DMS153 treated with DMSO at 0.1 percent for 48 hours (cell line): Measurements from ENCODE around the gene CNTNAP2.
"Not testable (repeated sequence)": the region's sequence is repeated elsewhere in the genome, so short reads cannot be mapped to it uniquely, and the experiment has no call there.

ENCODE experiments used
- DNase-seq: peaks from one replicate; lab custom pipeline; 2025; ENCODE audit not compliant: unreplicated experiment; lab: John Stamatoyannopoulos, UW

Gene CNTNAP2

GRCh38 chr7:147070886-147071285, 954.3 kb downstream of the CNTNAP2 start:
- DNase-seq, result no peak

DNA sequence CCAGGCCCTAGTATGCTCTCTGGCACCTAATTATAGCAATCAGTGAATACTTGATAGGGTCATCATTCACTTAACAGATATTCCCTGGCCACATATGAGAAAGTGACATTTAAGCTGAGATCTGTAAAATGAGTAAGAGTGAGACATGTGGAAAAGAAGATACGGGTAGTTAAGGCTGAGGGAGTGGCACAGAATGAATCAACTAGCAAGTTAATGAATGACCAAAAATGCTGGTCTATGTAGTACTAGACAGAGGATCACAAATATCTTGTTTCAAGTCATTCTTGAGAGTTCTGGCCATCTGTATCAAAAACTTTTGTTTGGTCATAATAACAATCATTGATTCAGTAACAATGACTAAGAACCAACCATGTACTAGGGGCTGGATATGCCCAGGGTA, 954.9 kb downstream of the CNTNAP2 start:
- DNase-seq, result no peak

GRCh38 chr7:147078312-147078711, 961.7 kb downstream of the CNTNAP2 start:
- DNase-seq, result no peak

DNA sequence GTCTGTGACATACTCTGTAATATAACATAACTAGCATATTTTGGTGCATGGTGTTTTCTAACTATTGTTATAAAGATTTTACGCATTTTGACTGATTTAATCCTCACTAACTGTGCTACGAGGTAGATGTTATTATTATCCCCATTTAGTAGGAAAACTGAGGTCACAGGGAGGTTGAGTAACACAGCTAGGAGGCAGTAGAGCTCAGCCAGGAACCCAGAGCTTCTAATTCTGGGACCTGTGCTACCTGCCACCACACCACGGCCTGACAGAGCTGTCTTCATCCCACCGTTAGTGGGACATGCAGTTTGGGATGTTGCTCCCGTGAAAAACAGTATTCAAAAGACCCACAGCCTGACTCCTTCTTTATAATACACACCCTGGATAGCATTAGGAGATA, 962.5 kb downstream of the CNTNAP2 start:
- no peak for DNase-seq

DNA sequence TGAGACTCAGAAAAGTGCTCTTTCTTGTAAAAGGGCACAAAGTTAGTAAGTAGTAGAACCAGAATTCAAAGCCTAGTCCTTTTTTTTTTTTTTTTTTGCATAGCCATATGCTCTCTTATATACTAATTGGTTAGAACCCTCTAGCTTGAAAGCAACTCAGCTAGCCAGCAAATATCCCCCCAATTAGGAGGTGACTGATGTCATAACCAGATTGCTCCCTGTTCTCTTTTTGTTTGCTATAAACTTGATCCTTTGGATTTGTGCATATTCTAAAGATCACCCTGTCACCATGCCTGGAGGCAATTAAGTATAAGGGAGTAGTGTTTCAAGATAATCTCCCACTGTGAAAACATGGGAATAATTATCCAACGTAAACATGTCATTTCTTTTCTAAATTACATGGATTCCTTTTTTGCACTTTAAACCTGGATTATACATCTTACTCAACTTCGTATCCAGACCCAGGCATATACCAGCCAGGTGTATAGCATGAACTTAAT, 963.4 kb downstream of the CNTNAP2 start:
- DNase-seq, result no peak

- no peak for DNase-seq
These were observed 964.5 kb downstream of the CNTNAP2 start for GRCh38 chr7:147081117-147081516.

- DNase-seq, result no peak
These were observed 972.5 kb downstream of the CNTNAP2 start for GRCh38 chr7:147089051-147089461.

DNA sequence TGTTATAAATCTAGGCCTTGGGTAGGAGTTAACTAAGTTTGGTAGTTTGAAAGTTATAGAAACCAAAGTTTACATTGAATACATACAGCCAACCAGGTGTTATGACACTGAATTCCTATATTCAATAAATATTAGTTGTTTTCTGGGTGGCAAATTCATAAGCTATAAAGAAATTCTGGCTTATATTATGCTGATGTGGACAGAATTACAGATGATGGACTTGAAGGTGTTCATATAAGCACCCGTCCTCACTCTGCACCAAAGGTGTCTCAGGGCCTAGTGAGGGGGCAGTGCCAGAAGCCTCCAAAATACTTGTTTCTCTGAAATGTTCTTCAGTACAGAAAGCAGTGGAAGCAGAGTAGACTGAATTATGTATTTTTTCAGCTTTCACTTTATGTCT, 973.0 kb downstream of the CNTNAP2 start:
- DNase-seq, result no peak

DNA sequence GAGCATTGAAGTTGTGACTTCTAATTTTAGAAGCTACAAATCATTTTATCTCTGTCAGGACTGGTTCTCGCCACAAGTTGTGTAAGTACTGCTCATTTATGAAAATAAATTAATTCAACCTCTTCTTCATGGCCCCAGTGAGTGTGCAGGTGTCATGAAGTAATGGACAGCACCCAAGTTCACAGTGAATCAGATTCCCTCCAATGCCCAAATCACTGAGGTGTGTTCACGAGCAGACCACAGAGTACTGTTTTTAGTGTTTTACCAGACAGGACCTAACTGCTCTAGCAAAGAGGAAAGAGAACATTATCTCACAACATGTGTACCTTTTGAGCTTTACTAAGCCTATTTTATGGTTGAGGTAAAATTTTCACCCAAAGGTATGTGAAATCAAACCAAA, 980.0 kb downstream of the CNTNAP2 start:
- DNase-seq, result no peak

DNA sequence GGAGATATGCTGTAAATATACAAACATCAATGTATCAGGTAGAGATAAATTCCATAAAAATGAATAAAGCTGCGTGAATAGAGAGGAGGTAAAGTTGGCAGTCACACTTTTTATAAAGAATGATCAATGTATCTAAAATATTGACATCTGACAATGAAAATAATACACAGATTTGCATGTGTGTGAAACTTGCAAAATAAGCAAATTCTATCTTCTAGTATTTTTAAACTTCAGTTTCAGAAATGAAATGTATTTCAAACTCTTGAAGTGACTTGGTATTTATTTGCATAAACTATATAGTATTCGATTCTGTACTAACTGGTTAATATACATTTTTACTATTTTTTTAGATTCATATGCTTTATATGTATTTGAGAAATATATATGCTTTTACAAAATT, 986.6 kb downstream of the CNTNAP2 start:
- no peak for DNase-seq

DNA sequence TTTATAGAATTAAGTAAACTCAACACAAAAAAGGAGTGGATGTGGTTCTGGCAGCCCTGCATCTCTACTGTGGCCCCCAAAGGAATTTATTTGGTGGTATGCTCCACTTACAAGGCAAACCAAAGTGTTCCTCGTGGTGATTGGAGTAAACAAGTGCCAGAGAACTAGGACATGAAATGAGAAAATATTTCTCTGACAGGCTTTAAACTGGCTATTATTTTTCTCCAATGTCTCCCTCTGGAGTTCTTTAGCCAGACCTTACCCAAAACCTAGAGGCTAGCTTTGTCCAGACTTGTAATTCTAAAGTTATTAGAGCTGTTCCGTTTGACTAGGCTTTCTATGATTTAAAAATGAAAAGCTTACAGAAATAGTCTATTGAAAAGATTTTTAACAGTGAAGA, 990.1 kb downstream of the CNTNAP2 start:
- DNase-seq, result no peak

- not testable (repeated sequence) for DNase-seq
These were observed 997.9 kb downstream of the CNTNAP2 start for GRCh38 chr7:147114525-147114924.

DNA sequence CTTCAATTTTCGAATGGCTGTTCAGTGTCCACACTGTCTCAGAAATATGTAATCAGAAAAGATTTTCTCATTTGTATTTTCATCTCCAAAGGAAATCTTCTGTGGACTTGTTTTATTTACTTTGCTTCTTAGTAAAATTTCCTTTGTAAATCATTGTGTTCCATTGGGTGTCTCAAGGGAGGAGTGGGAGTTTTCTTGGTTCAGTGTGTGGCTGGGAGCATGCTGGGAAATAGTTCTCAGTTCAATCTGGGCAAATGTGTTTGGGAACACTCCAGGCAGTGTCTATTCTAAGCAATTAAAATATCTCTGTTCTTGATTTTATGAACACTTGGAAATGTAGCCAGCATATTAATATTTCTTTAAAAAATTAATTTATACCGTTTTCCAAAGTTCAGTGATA, 1019.8 kb downstream of the CNTNAP2 start:
- DNase-seq, result no peak

GRCh38 chr7:147145194-147145593, 1028.6 kb downstream of the CNTNAP2 start:
- DNase-seq, result no peak

- no peak for DNase-seq
These were observed 1029.6 kb downstream of the CNTNAP2 start for GRCh38 chr7:147146169-147146568.

DNA sequence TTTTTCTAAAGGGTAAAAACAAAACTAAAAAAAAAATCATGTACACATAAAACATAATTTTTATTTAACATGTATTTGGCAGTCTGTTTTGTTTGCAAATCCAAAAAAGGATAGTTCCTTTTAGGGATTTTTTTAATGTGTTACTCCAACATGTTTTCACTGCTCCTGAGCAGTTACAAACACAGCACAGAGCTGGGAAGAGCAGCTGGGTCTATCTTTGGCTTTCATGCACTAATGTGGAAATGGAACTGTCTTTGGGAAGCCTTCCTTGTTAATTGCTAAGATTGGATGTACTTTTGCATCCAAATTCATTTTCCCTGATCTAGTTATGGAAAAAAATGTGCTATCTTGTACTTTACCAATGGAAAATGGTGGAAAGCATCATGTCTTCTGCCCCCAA, 1035.1 kb downstream of the CNTNAP2 start:
- peak; percentile 14 for DNase-seq

GRCh38 chr7:147153571-147153970, 1037.0 kb downstream of the CNTNAP2 start:
- no peak for DNase-seq

GRCh38 chr7:147161405-147161804, 1044.8 kb downstream of the CNTNAP2 start:
- DNase-seq, result no peak

DNA sequence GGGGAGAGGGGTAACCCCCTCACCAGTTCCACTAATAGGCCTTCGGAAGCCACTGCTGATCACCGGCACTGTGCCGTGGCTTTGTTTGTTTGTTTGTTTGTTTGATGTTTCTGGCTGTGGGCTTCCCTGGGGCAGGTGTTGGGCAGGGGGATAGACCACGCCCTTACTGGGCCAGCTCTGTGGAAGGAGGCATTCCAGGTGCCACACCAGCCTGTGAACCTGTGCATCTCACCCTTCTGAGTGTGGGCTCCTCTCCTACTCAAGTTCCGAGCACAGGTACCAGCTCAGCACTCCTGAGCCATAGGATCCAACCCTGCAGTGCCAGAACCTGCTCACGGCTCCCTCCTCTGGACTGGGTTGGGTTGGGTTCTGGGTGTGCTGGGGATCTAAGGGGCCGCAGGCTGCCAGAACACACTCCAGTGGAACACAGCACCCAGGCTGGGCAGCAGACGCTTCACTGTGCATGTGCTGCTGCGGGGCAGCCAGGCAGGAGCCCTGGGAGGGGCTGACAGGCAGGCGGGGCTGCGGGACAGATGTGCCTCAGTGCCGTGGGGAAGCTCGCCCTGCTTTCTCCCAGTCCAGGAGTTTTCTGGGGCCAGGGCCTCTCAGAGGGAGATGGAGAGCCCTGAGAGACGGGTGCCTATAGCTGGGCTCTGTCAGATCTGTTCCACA, 1053.9 kb downstream of the CNTNAP2 start:
- no peak for DNase-seq

- no peak for DNase-seq
These were observed 1054.4 kb downstream of the CNTNAP2 start for GRCh38 chr7:147171013-147171391.

- DNase-seq, result no peak
These were observed 1057.3 kb downstream of the CNTNAP2 start for GRCh38 chr7:147173883-147174282.

DNA sequence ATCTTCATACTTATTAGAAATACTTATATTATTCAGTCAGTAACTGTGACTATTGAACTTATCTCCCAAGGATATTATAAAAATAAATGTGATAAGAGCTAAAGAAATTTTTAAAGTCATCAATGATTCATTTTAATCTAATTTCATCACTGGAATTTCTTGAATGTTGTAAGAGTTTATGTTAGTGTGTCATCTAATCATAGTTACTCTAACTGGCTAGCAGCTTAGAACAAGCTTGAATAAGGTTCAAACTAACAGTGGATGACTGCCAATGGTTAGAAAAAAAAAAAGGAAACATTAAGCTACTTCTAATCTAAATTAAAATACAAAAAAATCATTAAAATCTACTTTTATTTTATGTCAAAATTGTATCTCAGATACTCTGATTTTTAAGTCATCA, 1066.3 kb downstream of the CNTNAP2 start:
- no peak for DNase-seq

- DNase-seq, result no peak
These were observed 1066.7 kb downstream of the CNTNAP2 start for GRCh38 chr7:147183276-147183675.
